ENCODE data around the gene B4GALNT4.
"Not testable (repeated sequence)": the region's sequence is repeated elsewhere in the genome, so short reads cannot be mapped to it uniquely, and the experiment has no call there.

The B4GALNT4 gene

GRCh38 chr11:407651-408123, 38.4 kb downstream of the B4GALNT4 start:
- DNase-seq: no peak

GRCh38 chr11:408154-409007, 39.1 kb downstream of the B4GALNT4 start:
- DNase-seq: no peak

GRCh38 chr11:409008-409599, 39.8 kb downstream of the B4GALNT4 start:
- DNase-seq: no peak

- DNase-seq: no peak
Observed at GRCh38 chr11:409600-410483, 40.5 kb downstream of the B4GALNT4 start.

GRCh38 chr11:410711-411110, 41.4 kb downstream of the B4GALNT4 start:
- DNase-seq: not testable (repeated sequence)

GRCh38 chr11:411520-411919, 42.2 kb downstream of the B4GALNT4 start:
- not testable (repeated sequence) for DNase-seq

- DNase-seq: no peak
Observed at GRCh38 chr11:412641-413119, 43.4 kb downstream of the B4GALNT4 start.

- no peak for DNase-seq
Observed at GRCh38 chr11:413120-414081, 44.1 kb downstream of the B4GALNT4 start.

- DNase-seq: no peak
Observed at GRCh38 chr11:414318-414857, 45.1 kb downstream of the B4GALNT4 start.

- DNase-seq: no peak
Observed at GRCh38 chr11:415640-416041, 46.3 kb downstream of the B4GALNT4 start.

GRCh38 chr11:416051-416756, 46.9 kb downstream of the B4GALNT4 start:
- DNase-seq: no peak

GRCh38 chr11:416757-417621, 47.7 kb downstream of the B4GALNT4 start:
- DNase-seq: no peak

GRCh38 chr11:417652-418342, 48.5 kb downstream of the B4GALNT4 start:
- no peak for DNase-seq

- DNase-seq: no peak
Observed at GRCh38 chr11:418343-419247, 49.3 kb downstream of the B4GALNT4 start.

GRCh38 chr11:419248-420005, 50.1 kb downstream of the B4GALNT4 start:
- DNase-seq: no peak

- no peak for DNase-seq
Observed at GRCh38 chr11:420054-420910, 51.0 kb downstream of the B4GALNT4 start.

All from C1 segment of cervical spinal cord (tissue), 14 donors.